HL-60 (cell line): ENCODE data around the gene C1orf105.

ENCODE experiments used
- POLR2AphosphoS5 ChIP-seq: IDR thresholded peaks from 2 replicates; pipeline ENCODE4 v1.6.1; 2012; ENCODE audit warnings: low read depth
- SPI1 ChIP-seq: IDR thresholded peaks from 2 replicates; pipeline ENCODE4 v1.6.1; 2012; ENCODE audit warnings: low read depth, mild to moderate bottlenecking, borderline replicate concordance
- TF ChIP-seq, protein P1 (sequence below): IDR thresholded peaks from one replicate; pipeline ENCODE4 v1.5.1; 2011; ENCODE audit warnings: low read length, control low read depth, inconsistent platforms; ENCODE audit not compliant: insufficient read depth
- TF ChIP-seq, protein P2 (sequence below): IDR thresholded peaks from 2 replicates; pipeline ENCODE4 v1.6.1; 2012; ENCODE audit warnings: low read depth; ENCODE audit not compliant: insufficient replicate concordance

DNA sequence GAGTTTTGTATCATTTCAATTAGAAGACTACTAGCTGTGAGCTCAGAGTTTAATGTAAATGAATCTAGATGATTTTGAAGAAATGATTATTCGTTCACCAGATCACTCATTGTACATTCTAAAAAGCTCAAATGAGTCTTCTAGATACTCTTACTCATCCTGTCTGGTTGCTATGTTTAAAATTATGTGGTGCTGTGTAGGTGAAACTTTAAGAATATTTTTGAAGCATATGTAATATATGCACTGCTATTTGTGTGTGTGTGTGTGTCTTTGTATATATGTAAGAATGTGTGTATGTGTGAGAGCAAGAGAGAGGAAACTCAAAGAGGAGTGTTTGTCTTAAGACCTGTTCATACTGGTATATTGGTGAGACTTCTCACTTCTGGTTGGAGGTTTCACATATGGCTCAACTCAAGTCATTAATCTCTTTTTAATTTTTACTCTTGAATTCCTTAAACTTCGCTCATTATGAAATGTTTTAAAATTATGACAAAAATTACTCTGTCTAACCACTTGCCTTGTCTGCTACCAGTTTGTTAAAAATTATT lies 8.6 kb upstream of the C1orf105 start:
- TF ChIP-seq, protein P1, sequence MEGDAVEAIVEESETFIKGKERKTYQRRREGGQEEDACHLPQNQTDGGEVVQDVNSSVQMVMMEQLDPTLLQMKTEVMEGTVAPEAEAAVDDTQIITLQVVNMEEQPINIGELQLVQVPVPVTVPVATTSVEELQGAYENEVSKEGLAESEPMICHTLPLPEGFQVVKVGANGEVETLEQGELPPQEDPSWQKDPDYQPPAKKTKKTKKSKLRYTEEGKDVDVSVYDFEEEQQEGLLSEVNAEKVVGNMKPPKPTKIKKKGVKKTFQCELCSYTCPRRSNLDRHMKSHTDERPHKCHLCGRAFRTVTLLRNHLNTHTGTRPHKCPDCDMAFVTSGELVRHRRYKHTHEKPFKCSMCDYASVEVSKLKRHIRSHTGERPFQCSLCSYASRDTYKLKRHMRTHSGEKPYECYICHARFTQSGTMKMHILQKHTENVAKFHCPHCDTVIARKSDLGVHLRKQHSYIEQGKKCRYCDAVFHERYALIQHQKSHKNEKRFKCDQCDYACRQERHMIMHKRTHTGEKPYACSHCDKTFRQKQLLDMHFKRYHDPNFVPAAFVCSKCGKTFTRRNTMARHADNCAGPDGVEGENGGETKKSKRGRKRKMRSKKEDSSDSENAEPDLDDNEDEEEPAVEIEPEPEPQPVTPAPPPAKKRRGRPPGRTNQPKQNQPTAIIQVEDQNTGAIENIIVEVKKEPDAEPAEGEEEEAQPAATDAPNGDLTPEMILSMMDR = no peak
- TF ChIP-seq, protein P2, sequence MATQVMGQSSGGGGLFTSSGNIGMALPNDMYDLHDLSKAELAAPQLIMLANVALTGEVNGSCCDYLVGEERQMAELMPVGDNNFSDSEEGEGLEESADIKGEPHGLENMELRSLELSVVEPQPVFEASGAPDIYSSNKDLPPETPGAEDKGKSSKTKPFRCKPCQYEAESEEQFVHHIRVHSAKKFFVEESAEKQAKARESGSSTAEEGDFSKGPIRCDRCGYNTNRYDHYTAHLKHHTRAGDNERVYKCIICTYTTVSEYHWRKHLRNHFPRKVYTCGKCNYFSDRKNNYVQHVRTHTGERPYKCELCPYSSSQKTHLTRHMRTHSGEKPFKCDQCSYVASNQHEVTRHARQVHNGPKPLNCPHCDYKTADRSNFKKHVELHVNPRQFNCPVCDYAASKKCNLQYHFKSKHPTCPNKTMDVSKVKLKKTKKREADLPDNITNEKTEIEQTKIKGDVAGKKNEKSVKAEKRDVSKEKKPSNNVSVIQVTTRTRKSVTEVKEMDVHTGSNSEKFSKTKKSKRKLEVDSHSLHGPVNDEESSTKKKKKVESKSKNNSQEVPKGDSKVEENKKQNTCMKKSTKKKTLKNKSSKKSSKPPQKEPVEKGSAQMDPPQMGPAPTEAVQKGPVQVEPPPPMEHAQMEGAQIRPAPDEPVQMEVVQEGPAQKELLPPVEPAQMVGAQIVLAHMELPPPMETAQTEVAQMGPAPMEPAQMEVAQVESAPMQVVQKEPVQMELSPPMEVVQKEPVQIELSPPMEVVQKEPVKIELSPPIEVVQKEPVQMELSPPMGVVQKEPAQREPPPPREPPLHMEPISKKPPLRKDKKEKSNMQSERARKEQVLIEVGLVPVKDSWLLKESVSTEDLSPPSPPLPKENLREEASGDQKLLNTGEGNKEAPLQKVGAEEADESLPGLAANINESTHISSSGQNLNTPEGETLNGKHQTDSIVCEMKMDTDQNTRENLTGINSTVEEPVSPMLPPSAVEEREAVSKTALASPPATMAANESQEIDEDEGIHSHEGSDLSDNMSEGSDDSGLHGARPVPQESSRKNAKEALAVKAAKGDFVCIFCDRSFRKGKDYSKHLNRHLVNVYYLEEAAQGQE = no peak
- TF ChIP-seq POLR2AphosphoS5 = no peak
- TF ChIP-seq SPI1 = no peak
